LNCAP (cell line): ENCODE data around the gene PMEL.

ENCODE experiments used
- TF ChIP-seq, protein P1 (sequence below): fragments of 450-650 bp; IDR thresholded peaks from 2 replicates; pipeline ENCODE4 v1.5.1; 2017; ENCODE audit warnings: mild to moderate bottlenecking

The PMEL gene

DNA sequence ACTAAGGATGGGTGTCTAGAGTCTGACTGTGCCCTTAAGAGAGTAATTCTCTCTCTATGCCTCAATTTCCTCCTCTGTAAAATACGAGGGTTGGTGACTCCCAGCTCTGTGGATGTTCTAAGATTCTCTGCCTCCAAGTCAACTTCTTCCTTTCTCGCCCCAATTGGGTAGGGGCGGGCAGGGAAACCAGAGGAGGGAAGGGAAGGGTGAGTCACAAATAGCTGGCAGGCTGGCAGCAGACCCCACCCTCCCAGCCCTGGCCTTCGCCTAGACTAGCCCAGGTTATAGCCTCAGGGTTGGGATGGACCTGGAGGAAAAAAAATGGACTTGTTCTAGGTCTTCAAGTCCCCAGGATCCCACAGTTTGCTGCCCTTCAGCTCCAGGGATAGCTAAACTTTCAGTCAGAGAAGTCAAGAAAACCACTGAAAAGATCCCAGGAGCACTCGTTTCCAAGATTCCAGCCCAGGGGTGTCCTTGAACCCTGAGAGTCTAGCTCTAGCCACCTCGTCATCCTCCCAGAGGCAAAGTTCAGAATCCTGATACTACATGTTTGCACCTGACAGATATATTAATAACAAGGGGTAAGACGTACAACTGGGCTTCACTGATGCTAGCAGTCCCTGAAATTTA lies 32.6 kb downstream of the PMEL start:
- TF ChIP-seq, protein P1, sequence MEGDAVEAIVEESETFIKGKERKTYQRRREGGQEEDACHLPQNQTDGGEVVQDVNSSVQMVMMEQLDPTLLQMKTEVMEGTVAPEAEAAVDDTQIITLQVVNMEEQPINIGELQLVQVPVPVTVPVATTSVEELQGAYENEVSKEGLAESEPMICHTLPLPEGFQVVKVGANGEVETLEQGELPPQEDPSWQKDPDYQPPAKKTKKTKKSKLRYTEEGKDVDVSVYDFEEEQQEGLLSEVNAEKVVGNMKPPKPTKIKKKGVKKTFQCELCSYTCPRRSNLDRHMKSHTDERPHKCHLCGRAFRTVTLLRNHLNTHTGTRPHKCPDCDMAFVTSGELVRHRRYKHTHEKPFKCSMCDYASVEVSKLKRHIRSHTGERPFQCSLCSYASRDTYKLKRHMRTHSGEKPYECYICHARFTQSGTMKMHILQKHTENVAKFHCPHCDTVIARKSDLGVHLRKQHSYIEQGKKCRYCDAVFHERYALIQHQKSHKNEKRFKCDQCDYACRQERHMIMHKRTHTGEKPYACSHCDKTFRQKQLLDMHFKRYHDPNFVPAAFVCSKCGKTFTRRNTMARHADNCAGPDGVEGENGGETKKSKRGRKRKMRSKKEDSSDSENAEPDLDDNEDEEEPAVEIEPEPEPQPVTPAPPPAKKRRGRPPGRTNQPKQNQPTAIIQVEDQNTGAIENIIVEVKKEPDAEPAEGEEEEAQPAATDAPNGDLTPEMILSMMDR = no peak

DNA sequence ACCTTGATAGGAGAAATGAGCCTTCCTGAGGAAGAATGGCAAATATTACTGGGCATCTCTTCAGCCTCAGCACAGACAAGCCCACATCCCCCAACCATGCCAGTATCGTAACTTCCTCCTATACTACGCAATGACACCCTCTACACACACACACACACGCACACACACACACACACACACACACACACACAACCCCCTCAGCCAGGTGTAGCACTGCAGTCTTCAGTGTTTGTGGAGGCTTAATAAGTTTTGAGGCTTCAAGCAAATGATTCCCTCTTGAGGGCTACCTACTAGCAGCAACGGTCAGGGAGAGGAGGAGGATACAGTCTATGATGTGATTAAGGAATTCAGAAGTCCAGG lies 33.3 kb downstream of the PMEL start:
- TF ChIP-seq, protein P1 = no peak

DNA sequence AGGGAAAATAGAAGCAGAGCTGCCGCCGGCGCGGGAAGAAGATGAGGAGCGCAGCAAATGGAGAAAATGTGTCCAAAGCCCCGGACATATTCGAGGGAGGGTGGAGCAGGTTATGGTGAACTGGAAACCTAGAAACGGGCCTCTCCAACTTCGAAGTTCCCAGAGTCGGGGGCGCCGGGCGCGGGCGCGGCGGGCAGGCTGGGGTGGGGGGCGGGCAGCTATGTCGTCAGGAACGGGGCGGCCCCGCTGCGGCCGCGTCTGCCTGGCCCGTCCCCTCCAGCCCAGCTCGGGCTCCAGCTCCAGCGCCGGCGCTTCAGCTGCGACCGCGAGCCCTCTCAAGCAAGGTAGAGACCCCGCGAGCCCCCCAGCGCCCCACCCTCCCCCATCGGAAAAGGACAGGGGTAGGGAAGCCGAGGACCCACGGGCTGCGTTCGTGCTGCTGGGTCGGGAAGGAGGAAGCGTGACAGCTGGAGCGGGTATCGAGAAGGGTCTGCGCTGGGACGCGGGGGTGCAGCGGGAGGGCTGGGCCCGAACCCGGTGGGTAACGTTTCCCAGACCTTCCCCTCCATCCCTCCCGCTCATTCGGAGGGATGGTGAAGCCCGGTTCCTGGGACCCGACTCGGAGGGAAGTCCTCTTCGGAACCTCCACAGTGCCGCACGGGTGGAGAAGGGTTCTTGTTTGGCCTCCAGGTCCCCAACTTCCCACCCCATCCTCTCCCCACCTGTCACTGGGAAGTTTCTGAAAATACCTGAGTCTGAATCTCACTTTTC lies 33.9 kb downstream of the PMEL start:
- TF ChIP-seq, protein P1 = no peak

DNA sequence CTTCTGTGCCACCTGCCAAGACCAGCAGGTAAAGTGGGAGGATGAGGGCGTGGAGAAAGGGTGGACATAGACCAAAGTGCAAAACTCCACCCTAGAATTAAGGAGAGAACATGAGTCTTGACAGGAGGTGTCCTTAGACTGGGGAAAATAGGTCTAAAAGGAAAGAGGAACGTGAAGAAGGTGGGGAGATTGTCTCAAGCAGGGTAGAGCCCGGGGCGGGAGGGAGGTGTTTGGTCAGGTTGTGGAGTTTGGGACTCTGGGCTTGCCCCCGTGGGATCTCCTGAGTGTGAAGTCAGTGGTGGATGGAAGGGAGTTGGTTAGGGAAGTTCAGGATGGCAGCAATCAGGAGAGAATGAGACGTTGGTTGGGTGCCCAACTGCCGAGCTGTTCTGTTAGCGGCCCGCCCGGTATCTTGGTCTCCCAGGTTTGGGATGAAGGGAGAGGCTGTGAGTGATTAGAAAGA lies 34.5 kb downstream of the PMEL start:
- TF ChIP-seq, protein P1 = no peak

DNA sequence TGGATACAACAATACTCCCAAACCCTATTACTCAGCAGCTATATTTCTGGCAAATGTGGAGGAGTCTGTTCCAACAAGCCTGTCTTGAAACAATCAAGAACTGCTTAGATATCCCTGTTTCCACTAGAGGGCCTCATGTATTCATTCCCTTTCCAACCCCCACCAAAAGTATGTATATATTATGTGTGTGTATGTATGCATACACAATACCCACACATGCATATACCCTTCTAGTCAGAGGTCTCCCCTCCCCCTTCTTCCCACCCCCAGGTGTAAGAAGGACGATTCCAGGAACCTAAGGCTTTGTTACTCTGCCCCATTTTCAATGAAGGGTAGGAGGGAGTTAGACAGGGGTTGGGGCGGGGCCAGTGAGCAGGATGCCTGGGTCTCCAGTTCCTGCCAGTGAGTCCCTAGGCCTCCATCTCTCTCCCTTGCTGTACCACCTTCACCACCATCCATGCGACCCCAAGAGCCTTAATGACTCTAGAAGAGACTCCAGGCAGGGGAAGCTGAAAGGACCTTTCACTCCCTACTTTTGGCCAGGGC lies 35.0 kb downstream of the PMEL start, which contains the start of gene DGKA:
Gene DGKA (plus strand): TSS at position 392 of the 546 bp plus-strand sequence. CDS start 5,342 bp downstream, outside the sequence.
- TF ChIP-seq, protein P1 = peak; percentile 61

DNA sequence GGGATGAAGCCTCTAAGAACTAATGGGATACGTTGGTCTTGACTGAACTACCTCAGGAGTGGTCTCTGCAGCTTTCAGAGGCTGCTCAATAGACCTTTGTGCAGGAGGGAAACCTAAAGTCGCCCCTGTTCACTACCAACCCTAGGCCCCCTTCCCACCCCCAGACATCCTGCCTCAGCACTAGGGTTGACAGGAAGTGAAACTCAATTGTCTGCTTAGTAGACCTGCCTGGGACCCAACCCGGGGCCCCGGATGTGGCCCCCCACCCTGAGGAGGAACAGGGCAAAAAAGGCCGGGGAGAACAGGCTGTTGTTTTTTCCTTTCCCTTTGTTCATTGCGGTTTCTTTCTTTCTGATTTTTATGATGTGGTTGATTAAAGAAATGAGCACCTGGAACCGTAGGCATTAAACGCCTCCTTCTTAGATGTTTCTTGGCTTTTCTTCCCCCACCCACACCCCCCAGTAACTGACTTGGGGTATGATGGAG lies 36.5 kb downstream of the PMEL start:
- TF ChIP-seq, protein P1 = no peak

DNA sequence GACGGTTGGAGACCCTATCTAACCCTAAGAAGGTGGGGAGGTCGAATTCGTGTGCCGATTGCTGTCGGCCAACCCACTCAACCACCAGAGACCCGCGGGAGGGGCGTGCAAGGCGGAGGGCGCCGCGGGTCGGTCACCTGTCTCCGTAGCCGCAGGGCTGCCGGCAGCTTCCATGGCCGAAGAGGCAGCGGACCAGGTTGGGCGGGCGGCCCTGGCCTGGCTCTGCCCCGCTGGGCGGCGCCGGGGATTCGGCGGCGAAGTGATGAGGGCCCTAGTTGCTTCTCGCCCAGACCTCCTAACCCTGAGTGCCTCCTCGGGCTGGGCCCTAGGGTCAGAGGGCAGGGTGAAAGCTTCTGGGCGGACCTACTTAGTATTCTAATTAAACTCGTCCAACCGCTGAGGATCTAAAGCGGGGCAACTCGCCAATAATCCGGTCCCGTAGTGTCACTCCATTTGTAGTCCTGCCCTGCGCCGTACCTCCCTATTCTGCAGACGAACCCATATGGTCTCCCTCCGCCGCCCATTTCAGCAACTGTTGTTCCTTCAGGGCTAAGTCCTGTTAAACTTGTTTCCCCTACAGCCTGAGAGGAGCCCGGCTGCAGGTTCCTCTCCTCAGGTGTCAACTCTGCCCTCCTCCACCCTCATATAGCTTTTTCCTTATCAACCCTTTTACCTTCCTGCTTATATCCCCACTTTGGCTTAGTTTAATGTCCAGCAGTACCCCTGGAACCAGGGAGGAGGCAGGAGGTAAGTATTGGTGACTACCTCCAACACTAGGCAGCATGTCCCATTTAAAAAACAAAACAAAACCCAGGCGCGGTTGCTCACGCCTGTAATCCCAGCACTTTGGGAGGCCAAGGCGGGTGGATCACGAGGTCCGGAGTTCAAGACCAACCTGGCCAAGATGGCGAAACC lies 38.0 kb downstream of the PMEL start, which contains the start of gene PYM1:
Gene PYM1 (minus strand): TSS at position 307 of the 915 bp plus-strand sequence. CDS start 133 bp downstream, at position 174.
- TF ChIP-seq, protein P1 = no peak
